Brain microvascular endothelial cell (primary cell): ENCODE measurements around the gene HSD17B2.
"Not testable (repeated sequence)": the region's sequence is repeated elsewhere in the genome, so short reads cannot be mapped to it uniquely, and the experiment has no call there.

ENCODE experiments used
- DNase-seq: peaks from one replicate; pipeline ENCODE4 v3.0.0-alpha.2; 2020
- H3K27ac ChIP-seq: fragments of 250-450 bp; sonication (Bioruptor Pico); 2 replicates; pipeline ENCODE4 v1.5.1; 2020; ENCODE audit warnings: mild to moderate bottlenecking, moderate library complexity
- H3K27me3 ChIP-seq: fragments of 250-450 bp; sonication (Bioruptor Pico); replicated peaks from 2 replicates; pipeline ENCODE4 v1.5.1; 2020; ENCODE audit warnings: mild to moderate bottlenecking
- H3K36me3 ChIP-seq: fragments of 250-450 bp; sonication (Bioruptor Pico); replicated peaks from 2 replicates; pipeline ENCODE4 v1.5.1; 2020; ENCODE audit warnings: mild to moderate bottlenecking
- H3K4me3 ChIP-seq: 2 replicates; pipeline ENCODE4 v1.5.1; 2011; ENCODE audit warnings: low read depth, mild to moderate bottlenecking, control low read depth, low read length, moderate library complexity
- in situ Hi-C: cut with HindIII; loops from 2 replicates; pipeline ENCODE4 v1.10.0; 2017; ENCODE audit warnings: low sequenced_read_pairs, low pct_ligation_motif_present
- TF ChIP-seq, protein P1 (sequence below): IDR thresholded peaks from 2 replicates; pipeline ENCODE4 v1.5.1; 2011; ENCODE audit warnings: low read depth, mild to moderate bottlenecking, moderate library complexity, low read length, control low read depth, inconsistent platforms; ENCODE audit errors: missing control alignments

Gene HSD17B2

DNA sequence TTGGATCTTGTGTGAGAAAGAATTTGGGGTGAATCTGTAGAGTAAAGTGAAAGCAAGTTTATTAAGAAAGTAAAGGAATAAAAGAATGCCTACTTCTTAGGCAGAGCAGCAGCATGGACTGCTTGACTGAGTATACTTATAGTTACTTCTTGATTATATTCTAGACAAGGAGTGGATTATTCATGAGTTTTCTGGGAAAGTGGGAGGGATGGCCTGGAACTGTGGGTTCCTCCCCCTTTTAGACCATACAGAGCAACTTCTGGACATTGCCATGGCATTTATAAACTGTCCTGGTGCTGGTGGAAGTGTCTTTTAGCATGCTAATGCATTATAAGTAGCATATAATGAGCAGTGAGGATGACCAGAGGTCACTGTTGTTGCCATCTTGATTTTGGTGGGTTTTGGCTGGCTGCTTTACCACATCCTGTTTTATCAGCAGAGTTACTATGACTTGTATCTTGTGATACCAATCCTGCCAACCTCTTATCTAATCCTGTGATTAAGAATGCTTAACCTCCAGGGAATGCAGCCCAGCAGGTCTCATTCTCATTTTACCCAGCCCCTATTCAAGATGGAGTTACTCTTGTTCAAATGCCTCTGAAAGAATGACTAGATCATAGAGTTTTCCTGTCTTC is 58.7 kb downstream of the HSD17B2 start:
- in situ Hi-C loops, result no loop called here
- H3K4me3 ChIP-seq, result no peak overlapping the region
- H3K27me3 ChIP-seq, result no peaks in the 10 kb centered on the region
- TF ChIP-seq, protein P1, sequence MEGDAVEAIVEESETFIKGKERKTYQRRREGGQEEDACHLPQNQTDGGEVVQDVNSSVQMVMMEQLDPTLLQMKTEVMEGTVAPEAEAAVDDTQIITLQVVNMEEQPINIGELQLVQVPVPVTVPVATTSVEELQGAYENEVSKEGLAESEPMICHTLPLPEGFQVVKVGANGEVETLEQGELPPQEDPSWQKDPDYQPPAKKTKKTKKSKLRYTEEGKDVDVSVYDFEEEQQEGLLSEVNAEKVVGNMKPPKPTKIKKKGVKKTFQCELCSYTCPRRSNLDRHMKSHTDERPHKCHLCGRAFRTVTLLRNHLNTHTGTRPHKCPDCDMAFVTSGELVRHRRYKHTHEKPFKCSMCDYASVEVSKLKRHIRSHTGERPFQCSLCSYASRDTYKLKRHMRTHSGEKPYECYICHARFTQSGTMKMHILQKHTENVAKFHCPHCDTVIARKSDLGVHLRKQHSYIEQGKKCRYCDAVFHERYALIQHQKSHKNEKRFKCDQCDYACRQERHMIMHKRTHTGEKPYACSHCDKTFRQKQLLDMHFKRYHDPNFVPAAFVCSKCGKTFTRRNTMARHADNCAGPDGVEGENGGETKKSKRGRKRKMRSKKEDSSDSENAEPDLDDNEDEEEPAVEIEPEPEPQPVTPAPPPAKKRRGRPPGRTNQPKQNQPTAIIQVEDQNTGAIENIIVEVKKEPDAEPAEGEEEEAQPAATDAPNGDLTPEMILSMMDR, result no peak
- no peak for DNase-seq
- no peak overlapping the region for H3K27ac ChIP-seq
- H3K36me3 ChIP-seq, result no peaks in the 10 kb centered on the region

- Histone ChIP-seq H3K27me3 (no peaks in the 10 kb centered on the region), H3K36me3 (no peaks in the 10 kb centered on the region), H3K27ac (no peak overlapping the region), H3K4me3 (no peak overlapping the region)
- no peak for DNase-seq
- TF ChIP-seq, protein P1, result no peak
- in situ Hi-C loops, result no loop called here
Measured at GRCh38 chr16:82094942-82095540, 60.0 kb downstream of the HSD17B2 start.

- in situ Hi-C loops, result no loop called here
- DNase-seq, result no peak
- H3K27me3 ChIP-seq, result no peaks in the 10 kb centered on the region
- H3K36me3 ChIP-seq, result no peaks in the 10 kb centered on the region
- H3K27ac ChIP-seq, result no peak overlapping the region
- TF ChIP-seq, protein P1, result no peak
- no peak overlapping the region for H3K4me3 ChIP-seq
Measured at GRCh38 chr16:82096641-82097040, 61.6 kb downstream of the HSD17B2 start.

DNA sequence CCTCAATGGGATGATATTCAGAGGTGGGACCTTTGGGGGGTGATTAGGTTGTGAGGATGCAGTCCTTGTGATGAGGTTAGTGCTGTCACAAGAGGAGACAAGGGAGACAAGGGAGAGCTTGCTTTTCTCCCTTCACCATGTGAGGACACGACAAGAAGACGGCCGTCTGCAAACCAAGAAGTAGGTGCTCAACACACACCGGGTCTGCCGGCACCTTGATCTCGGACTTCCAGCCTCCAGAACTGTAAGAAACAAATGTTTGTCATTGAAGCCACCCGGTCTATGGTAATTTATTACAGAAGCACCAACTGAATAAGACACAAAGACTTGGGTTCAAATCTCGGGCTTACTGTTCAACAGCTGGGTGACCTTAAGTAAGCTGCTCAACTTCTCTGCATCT is 70.1 kb downstream of the HSD17B2 start:
- H3K27me3 ChIP-seq, result no peaks in the 10 kb centered on the region
- H3K4me3 ChIP-seq, result no peak overlapping the region
- TF ChIP-seq, protein P1, result no peak
- no peaks in the 10 kb centered on the region for H3K36me3 ChIP-seq
- no peak overlapping the region for H3K27ac ChIP-seq
- in situ Hi-C loops, result no loop called here
- no peak for DNase-seq

DNA sequence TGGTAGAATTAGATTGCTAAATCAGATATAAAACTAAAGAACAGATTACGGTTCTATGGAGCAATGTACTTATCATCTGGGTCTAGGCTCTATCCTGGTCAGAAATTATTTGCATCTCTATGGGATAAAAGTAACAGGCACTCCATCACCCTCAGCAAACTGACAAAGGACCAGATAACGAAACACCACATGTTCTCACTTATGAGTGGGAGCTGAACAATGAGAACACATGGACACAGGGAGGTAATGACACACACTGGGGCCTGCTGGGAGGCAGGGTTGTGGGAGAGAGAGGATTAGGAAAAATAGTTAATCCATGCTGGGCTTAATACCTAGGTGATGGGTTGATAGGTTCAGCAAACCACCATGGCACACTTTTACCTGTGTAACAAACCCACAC is 73.0 kb downstream of the HSD17B2 start:
- TF ChIP-seq, protein P1, result no peak
- Histone ChIP-seq H3K27ac (no peak overlapping the region), H3K27me3 (no peaks in the 10 kb centered on the region), H3K4me3 (no peak overlapping the region), H3K36me3 (no peaks in the 10 kb centered on the region)
- DNase-seq, result no peak
- in situ Hi-C loops, result no loop called here

DNA sequence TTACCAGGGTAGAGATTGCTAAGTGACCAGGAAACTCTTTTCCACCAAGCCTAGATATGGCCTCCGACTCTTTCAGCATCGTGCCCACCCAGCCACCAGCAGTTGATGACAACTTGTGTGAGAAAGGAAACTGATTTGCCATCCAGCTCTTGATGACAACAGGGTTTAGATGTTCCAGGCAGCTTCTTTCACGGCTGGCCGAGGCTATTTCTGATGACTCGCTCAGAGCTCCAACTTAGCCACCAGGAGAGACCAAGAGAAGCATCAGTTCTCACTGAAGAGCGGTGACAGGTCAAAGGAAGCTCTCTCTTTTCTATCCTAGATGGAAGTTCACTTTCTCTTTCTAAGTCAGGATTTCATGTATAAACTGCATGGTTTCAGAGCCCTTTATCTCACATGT is 73.7 kb downstream of the HSD17B2 start:
- DNase-seq, result no peak
- in situ Hi-C loops, result no loop called here
- no peaks in the 10 kb centered on the region for H3K27me3 ChIP-seq
- no peak overlapping the region for H3K4me3 ChIP-seq
- H3K36me3 ChIP-seq, result no peaks in the 10 kb centered on the region
- TF ChIP-seq, protein P1, result no peak
- H3K27ac ChIP-seq, result no peak overlapping the region

DNA sequence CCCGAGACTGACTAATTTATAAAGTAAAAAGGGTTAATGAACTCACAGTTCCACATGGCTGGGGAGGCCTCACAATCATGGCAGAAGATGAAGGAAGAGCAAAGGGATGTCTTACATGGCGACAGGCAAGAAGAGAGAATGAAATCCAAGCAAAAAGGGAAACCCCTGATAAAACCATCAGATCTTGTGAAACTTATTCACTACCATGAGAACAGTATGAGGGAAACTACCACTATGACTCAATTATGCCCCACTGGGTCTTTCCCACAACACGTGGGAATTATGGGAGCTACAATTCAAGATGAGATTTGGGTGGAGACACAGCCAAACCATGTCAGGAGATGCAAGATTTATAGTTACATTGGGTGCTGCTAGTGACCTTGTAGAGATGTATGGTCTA is 74.2 kb downstream of the HSD17B2 start:
- H3K27me3 ChIP-seq, DNase-seq, in situ Hi-C loops, H3K4me3 ChIP-seq, H3K36me3 ChIP-seq, H3K27ac ChIP-seq: not testable (repeated sequence)
